ENCODE data around the gene PACSIN3. TPM values are rescaled to one million over a fixed set of nuclear protein-coding genes. Genes with fewer than 3 reads are reported as not detected.
A peak's percentile ranks its signal among the peaks of the same experiment; 100 is the strongest.

Gene PACSIN3
- total and polyA plus RNA-seq, 2 of the 13 experiments (the other 11 are each of a cell fraction or from before 2014, with no cell fraction given) = 47.9 to 93.3 TPM

- TF ChIP-seq ZNF281 (CRISPR knock-in tag; IDR thresholded peaks at IDR 0.05; ENCODE audit: borderline replicate concordance) (peak; percentile 86), TP53 (CRISPR knock-in tag; conservative IDR thresholded peaks at IDR 0.05) (no peak), ELF4 (CRISPR knock-in tag; IDR thresholded peaks at IDR 0.05; ENCODE audit: borderline replicate concordance) (no peak), CBX1 (IDR thresholded peaks at IDR 0.05; ENCODE audit: low read depth) (no peak), ZNF263 (CRISPR knock-in tag; IDR thresholded peaks at IDR 0.05) (peak; percentile 25; the same call in 1 of the 2 replicates), SALL2 (CRISPR knock-in tag; IDR thresholded peaks at IDR 0.05) (no peak; the same call in 1 of the 2 replicates), SRSF9 (IDR thresholded peaks at IDR 0.05; ENCODE audit: borderline replicate concordance, insufficient read depth, low read depth, low read length, poor library complexity, severe bottlenecking) (no peak), U2AF1 (optimal IDR thresholded peaks at IDR 0.05; ENCODE audit: low read depth, low read length) (no peak), IRX3 (CRISPR knock-in tag; IDR thresholded peaks at IDR 0.05; ENCODE audit: borderline replicate concordance, low read depth) (0 out of 2 replicates have a peak, but pooled peaks have one; percentile 10), REXO4 (CRISPR knock-in tag; IDR thresholded peaks at IDR 0.05; ENCODE audit: borderline replicate concordance) (0 out of 2 replicates have a peak, but pooled peaks have one; percentile 20), IRF2 (CRISPR knock-in tag; IDR thresholded peaks at IDR 0.05) (peak; percentile 43; the same call in 1 of the 2 replicates), SP2 (CRISPR knock-in tag; IDR thresholded peaks at IDR 0.05) (no peak; the same call in 1 of the 2 replicates), ZNF280D (CRISPR knock-in tag; IDR thresholded peaks at IDR 0.05) (no peak), ZSCAN31 (CRISPR knock-in tag; IDR thresholded peaks at IDR 0.05; ENCODE audit: low read depth) (no peak), ZNF740 (CRISPR knock-in tag; IDR thresholded peaks at IDR 0.05) (0 out of 2 replicates have a peak, but pooled peaks have one; percentile 26), ZBED4 (CRISPR knock-in tag; IDR thresholded peaks at IDR 0.05; ENCODE audit: borderline replicate concordance) (no peak), HMGA1 (CRISPR knock-in tag; conservative IDR thresholded peaks at IDR 0.05) (no peak)
Observed at GRCh38 chr11:47185305-47186075, 744 bp downstream of the PACSIN3 start (continued).
